ENCODE measurements around the gene NBEAL1.
"Not testable (repeated sequence)": the region's sequence is repeated elsewhere in the genome, so short reads cannot be mapped to it uniquely, and the experiment has no call there.

The NBEAL1 gene

GRCh38 chr2:203112342-203112741 is 97.7 kb downstream of the NBEAL1 start:
- no peak for DNase-seq (ENCODE audit: low read depth, low spot score)

- DNase-seq (ENCODE audit: low read depth, low spot score) = not testable (repeated sequence)
Observed at GRCh38 chr2:203115201-203115700, 100.6 kb downstream of the NBEAL1 start.

DNA sequence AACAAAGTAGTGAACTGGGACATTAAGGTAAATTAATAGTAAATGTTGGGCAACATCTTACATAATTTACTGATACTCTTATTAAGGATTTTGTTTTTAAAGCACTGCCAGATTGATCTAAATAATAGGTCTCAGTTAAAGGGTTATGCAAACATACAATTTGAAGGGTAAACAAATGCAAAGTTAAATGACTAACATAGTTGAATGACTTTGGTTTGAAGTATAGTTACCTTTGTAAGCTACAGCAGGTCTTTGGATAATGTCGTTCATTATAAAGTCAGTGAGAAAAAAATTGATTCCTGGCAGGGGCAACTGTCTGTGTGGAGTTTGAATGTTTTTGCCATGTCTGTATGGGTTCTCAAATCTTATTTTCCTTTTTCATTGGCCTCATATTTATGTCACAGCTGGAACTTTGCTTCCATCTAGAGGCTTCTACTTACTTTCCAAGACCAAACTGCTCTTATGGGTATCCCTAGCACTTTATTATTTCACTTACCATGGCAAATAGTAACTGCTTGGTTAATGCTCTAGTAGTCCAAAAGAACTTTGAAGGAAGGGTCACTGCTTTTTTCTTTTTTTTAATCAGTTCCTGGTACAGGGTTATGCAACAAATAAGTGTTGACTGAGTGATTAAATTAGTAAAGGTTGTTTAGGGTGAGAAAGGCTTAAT is 107.8 kb downstream of the NBEAL1 start:
- no peak for DNase-seq (ENCODE audit: low read depth, low spot score)

GRCh38 chr2:203126996-203127395 is 112.3 kb downstream of the NBEAL1 start:
- no peak for DNase-seq (ENCODE audit: low read depth, low spot score)

- DNase-seq (ENCODE audit: low read depth, low spot score) = no peak
Observed at GRCh38 chr2:203135105-203135504, 120.4 kb downstream of the NBEAL1 start.

DNA sequence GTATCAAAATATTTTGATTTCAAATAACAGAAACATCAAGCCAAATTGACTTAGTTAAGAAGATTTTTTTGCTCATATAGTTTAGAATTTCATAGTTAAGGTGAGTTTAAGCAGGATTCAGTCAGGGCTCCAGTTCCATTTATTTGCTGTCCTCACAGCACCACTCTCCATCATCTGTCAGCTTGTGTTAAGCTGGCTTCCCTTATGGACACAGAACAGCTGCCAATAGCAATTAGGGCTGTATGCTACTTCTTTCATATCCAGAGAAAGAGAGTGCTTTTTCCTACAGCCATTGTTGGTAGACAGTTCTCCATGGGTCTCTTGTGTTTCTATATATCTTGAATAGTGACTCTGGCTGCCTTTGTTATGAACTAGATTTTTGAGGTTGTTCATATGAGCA is 128.7 kb downstream of the NBEAL1 start:
- DNase-seq (ENCODE audit: low read depth, low spot score) = no peak

- no peak for DNase-seq (ENCODE audit: low read depth, low spot score)
Observed at GRCh38 chr2:203149194-203149593, 134.5 kb downstream of the NBEAL1 start.

GRCh38 chr2:203155406-203155805 is 140.7 kb downstream of the NBEAL1 start:
- DNase-seq (ENCODE audit: low read depth, low spot score) = no peak

- not testable (repeated sequence) for DNase-seq (ENCODE audit: low read depth, low spot score)
Observed at GRCh38 chr2:203162722-203163121, 148.0 kb downstream of the NBEAL1 start.

DNA sequence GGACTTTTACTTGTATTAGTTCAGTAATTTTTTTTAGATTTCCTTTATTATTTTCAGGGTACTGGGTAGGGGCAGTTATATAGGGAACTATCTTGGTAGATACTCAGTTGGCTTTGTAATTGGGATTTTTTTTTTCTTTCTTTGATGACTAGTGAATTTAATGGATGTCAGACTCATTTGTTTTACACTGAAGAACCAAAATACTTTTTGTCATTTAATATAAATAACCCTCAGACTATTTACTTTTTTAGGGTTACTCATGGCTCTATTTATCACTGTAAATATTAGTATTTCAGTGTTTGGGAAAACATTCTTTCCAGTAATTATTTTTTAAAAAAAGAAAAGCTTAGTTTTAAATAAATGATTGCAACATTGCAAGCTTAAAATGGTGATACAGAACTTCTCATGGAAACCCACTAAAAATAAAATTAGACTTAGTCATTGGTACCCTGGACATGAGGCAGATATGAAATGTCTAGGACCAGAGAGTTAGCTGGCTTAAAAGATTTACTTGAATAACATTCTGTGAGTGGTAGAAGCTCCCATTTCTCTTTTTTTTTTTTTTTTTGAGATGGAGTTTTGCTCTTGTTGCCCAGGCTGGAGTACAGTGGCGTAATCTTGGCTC is 149.7 kb downstream of the NBEAL1 start:
- no peak for DNase-seq (ENCODE audit: low read depth, low spot score)

DNA sequence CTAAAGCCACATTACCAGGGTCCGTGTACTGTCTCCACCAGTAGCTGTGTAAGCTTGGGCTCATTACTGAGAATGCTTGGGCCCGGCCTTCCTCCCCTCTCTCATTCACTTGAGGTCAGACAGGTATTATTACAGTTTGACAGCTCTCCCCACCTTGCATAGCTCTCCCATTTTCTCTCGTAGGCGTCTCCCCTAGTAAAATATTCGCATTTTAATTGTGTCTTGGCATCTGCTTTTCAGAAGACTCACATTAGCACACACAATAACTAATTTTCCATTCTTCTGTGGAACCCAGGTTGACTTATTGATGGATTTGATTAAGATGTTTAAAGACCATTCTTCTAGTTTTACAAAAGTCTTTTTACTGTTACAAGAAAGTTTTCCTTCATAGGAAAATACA is 153.1 kb downstream of the NBEAL1 start:
- no peak for DNase-seq (ENCODE audit: low read depth, low spot score)

GRCh38 chr2:203170502-203170901 is 155.8 kb downstream of the NBEAL1 start:
- no peak for DNase-seq (ENCODE audit: low read depth, low spot score)

GRCh38 chr2:203175371-203175770 is 160.7 kb downstream of the NBEAL1 start:
- no peak for DNase-seq (ENCODE audit: low read depth, low spot score)

DNA sequence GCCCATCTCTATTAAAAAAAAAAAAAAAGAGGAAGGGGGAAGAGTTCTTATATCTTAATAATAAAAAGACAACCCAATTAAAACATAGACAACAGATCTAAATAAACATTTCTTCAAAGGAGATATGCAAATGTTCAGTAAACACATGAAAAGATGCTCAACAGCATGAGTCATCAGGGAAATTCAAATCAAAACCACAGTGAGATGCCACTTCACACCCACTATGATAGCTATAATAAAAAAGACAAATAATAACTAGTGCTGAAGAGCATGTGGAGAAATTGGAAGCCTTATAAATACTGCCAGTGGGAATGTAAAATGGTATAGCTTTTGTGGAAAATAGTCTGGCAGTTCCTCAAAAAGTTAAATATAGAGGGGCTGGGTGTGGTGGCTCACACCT is 162.7 kb downstream of the NBEAL1 start:
- no peak for DNase-seq (ENCODE audit: low read depth, low spot score)

GRCh38 chr2:203185864-203186263 is 171.2 kb downstream of the NBEAL1 start:
- DNase-seq (ENCODE audit: low read depth, low spot score) = no peak

DNA sequence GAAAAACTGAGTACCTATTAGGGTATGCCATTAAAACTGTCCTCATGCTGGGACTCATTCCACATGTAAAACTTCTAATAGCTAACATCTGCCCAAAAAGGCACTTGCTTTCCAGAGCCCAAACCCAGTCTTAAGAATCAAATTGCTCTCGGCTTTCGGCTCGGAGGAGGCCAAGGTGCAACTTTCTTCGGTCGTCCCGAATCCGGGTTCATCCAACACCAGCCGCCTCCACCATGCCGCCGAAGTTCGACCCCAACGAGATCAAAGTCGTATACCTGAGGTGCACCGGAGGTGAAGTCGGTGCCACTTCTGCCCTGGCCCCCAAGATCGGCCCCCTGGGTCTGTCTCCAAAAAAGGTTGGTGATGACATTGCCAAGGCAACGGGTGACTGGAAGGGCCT is 175.9 kb downstream of the NBEAL1 start:
- not testable (repeated sequence) for DNase-seq (ENCODE audit: low read depth, low spot score)

DNA sequence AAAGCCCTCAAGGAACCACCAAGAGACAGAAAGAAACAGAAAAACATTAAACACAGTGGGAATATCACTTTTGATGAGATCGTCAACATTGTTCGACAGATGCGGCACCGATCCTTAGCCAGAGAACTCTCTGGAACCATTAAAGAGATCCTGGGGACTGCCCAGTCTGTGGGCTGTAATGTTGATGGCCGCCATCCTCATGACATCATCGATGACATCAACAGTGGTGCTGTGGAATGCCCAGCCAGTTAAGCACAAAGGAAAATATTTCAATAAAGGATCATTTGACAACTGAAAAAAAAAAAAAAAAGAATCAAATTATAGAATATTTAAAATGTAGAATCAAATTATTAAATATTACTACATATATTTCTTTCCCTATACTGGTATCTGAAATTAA is 176.4 kb downstream of the NBEAL1 start:
- not testable (repeated sequence) for DNase-seq (ENCODE audit: low read depth, low spot score)

DNA sequence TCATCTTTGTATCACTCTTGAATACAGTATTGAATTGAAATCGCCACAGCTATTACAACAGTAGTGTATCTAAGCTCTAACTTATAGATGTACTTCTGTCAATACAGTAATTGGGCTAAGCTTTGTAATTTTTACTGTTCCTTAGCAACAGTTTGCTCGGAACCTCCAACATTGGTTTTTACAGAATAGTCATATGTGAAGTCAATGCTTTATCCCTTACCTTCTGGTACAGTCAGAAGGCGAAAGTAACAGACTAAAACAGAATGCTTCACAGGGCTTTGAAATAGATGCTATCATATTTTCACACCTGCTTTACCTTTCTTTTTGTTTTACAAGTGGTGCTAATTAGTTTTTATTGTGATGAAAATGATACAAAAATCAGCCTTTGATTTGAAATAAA is 177.3 kb downstream of the NBEAL1 start:
- no peak for DNase-seq (ENCODE audit: low read depth, low spot score)

- DNase-seq (ENCODE audit: low read depth, low spot score) = no peak
Observed at GRCh38 chr2:203195331-203196036, 180.8 kb downstream of the NBEAL1 start.

DNA sequence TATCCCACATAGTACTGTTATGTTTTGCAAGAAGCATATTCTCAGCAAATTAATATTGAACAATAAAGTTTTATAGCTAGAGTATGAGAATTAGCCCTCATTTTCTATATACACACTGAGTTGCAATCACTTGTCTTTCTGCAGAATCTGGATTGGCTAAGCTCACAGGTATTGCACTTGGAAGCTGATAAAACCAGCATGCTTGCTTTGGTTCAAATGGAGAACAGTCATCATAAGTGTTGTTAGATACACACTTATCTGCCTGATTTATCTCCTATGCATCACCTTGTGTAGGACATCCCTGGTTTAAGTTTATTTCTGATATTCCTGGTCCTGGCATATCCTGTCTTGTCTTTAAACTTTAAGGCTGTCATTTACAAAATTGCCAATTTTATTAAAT is 186.2 kb downstream of the NBEAL1 start:
- DNase-seq (ENCODE audit: low read depth, low spot score) = no peak

- DNase-seq (ENCODE audit: low read depth, low spot score) = no peak
Observed at GRCh38 chr2:203201426-203201825, 186.8 kb downstream of the NBEAL1 start.

- no peak for DNase-seq (ENCODE audit: low read depth, low spot score)
Observed at GRCh38 chr2:203209538-203209937, 194.9 kb downstream of the NBEAL1 start.
